Endodermal cell (in vitro differentiated cells): ENCODE results near the gene HBS1L. TPM values are rescaled to one million over a fixed set of nuclear protein-coding genes. Genes with fewer than 3 reads are reported as not detected.

Experiments
- DNase-seq: peaks from one replicate; pipeline ENCODE4 v3.0.0-alpha.2; 2017
- H3K27ac ChIP-seq: 2 replicates; pipeline ENCODE4 v1.5.1; 2013; ENCODE audit warnings: mild to moderate bottlenecking, low read depth, low read length, moderate library complexity
- H3K27me3 ChIP-seq: 2 replicates; pipeline ENCODE4 v1.6.1; 2013; ENCODE audit warnings: mild to moderate bottlenecking, low read length, moderate library complexity; ENCODE audit not compliant: insufficient read depth, control insufficient read depth, poor library complexity, severe bottlenecking
- H3K36me3 ChIP-seq: 2 replicates; pipeline ENCODE4 v1.7.0; 2013; ENCODE audit warnings: mild to moderate bottlenecking, low read length, moderate library complexity; ENCODE audit not compliant: control insufficient read depth, insufficient read depth
- H3K4me1 ChIP-seq: one replicate; pipeline ENCODE4 v1.7.0; 2013; ENCODE audit warnings: low read length; ENCODE audit not compliant: control insufficient read depth, insufficient read depth
- H3K4me3 ChIP-seq: 2 replicates; pipeline ENCODE4 v1.5.1; 2013; ENCODE audit warnings: mild to moderate bottlenecking, low read length, moderate library complexity
- H3K9ac ChIP-seq: 2 replicates; pipeline ENCODE4 v1.6.1; 2013; ENCODE audit warnings: mild to moderate bottlenecking, low read length, moderate library complexity; ENCODE audit not compliant: poor library complexity, severe bottlenecking; ENCODE audit errors: extremely low read depth
- H3K9me3 ChIP-seq: 2 replicates; pipeline ENCODE4 v1.6.1; 2013; ENCODE audit warnings: mild to moderate bottlenecking, low read length, moderate library complexity; ENCODE audit not compliant: control insufficient read depth
- H3K27ac Mint-ChIP-seq: 2 replicates; pipeline ENCODE4 v1.8.0; 2020; ENCODE audit warnings: mixed read lengths
- H3K27me3 Mint-ChIP-seq: 2 replicates; pipeline ENCODE4 v1.8.0; 2021; ENCODE audit warnings: mild to moderate bottlenecking, mixed read lengths; ENCODE audit not compliant: insufficient read depth
- H3K36me3 Mint-ChIP-seq: 2 replicates; pipeline ENCODE4 v1.8.0; 2020; ENCODE audit warnings: low read depth, mixed read lengths
- H3K4me1 Mint-ChIP-seq: 2 replicates; pipeline ENCODE4 v1.8.0; 2020; ENCODE audit warnings: mixed read lengths
- H3K4me3 Mint-ChIP-seq: 2 replicates; pipeline ENCODE4 v1.8.0; 2020; ENCODE audit warnings: mild to moderate bottlenecking, moderate library complexity, mixed read lengths
- H3K9me3 Mint-ChIP-seq: 2 replicates; pipeline ENCODE4 v1.8.0; 2020; ENCODE audit warnings: mild to moderate bottlenecking, mixed read lengths
- WGBS, 2 experiments: methylation state at CpG; one replicate each; pipeline versions ENCODE4 v1.1.5 to v1.1.7; 2013; ENCODE audit warnings: missing lambda C conversion rate in 2 of 2, mixed read lengths in 1 of 2; ENCODE audit not compliant: insufficient coverage in 1 of 2, insufficient read length in 1 of 2; 5-methylcytosine and 5-hydroxymethylcytosine counted together
- total RNA-seq, 2 donors: library from RNA; stranded (reverse); fragmentation: NEBNext Ultra II Directional in 1 of 2; extraction: Animal tissue kit (Norgen Biotek cat#: 25700) in 1 of 2; gene quantifications; 2 replicates in 1 of 2; 3 replicates in 1 of 2; pipeline ENCODE4 v1.2.1, GENCODE V29; 2021
- TF ChIP-seq, protein P1 (sequence below): fragments of 200-600 bp; sonication (generic); conservative IDR thresholded peaks from 2 replicates; pipeline ENCODE4 v1.5.0; 2021; ENCODE audit warnings: antibody characterized with exemption, mild to moderate bottlenecking

HBS1L gene
- total RNA-seq, 2 donors from 2014 or later, result 106 to 122 TPM

DNA sequence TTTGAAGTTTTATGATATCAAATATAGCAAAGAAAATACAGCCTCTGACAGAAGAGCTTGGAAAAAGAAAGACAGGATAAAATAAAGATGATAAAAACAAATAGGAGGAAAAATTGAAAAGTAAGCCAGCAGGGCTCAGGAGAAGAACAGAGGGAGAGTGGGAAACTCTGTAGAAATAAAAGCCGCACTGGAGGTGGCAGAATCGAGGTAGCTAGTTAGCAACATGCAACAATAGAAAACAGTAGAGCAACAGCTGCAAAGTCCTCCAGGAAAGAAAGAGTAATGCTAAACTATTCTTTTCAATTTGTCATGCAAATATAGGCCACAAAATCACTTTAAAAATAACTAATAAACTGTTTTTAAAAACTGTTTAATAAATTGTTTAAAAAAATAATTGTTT lies 28.8 kb downstream of the HBS1L start:
- Mint-ChIP-seq H3K4me3 (no peak overlapping the region), H3K9me3 (no peaks in the 10 kb centered on the region), H3K27ac (no peak overlapping the region), H3K36me3 (no peaks in the 10 kb centered on the region), H3K27me3 (no peaks in the 10 kb centered on the region), H3K4me1 (peaks cover 6% of the 10 kb centered on the region)
- WGBS, 2 experiments, result 33 to 75% methylated on average over 2 of the region's 2 CpGs
- H3K9ac ChIP-seq, result no peak overlapping the region
- TF ChIP-seq, protein P1, sequence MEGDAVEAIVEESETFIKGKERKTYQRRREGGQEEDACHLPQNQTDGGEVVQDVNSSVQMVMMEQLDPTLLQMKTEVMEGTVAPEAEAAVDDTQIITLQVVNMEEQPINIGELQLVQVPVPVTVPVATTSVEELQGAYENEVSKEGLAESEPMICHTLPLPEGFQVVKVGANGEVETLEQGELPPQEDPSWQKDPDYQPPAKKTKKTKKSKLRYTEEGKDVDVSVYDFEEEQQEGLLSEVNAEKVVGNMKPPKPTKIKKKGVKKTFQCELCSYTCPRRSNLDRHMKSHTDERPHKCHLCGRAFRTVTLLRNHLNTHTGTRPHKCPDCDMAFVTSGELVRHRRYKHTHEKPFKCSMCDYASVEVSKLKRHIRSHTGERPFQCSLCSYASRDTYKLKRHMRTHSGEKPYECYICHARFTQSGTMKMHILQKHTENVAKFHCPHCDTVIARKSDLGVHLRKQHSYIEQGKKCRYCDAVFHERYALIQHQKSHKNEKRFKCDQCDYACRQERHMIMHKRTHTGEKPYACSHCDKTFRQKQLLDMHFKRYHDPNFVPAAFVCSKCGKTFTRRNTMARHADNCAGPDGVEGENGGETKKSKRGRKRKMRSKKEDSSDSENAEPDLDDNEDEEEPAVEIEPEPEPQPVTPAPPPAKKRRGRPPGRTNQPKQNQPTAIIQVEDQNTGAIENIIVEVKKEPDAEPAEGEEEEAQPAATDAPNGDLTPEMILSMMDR, result no peak
- H3K9me3 ChIP-seq, result no peaks in the 10 kb centered on the region
- H3K4me3 ChIP-seq, result no peak overlapping the region
- H3K36me3 ChIP-seq, result peaks cover 13% of the 10 kb centered on the region
- H3K27me3 ChIP-seq, result no peaks in the 10 kb centered on the region
- DNase-seq, result no peak
- H3K27ac ChIP-seq, result peak overlapping the region; percentile 1
- no peaks in the 10 kb centered on the region for H3K4me1 ChIP-seq

DNA sequence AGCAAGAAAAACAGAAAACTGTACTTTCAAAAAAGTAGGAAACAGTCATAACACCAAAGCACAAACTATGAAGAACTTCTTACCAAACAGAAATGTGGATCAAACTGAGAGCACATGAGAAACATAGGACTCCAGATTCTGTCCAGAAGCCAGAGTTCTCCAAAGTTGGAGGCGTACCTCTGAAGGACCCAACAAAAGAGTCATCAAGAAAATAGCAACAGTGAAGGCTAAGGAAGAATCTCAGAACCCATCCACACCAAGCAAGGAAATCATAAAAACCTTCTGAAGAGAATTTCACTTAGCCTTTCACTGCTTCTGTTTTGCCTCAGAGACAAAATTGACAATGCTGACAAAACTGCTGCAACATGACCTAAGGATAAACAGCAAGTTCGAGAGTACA lies 29.4 kb downstream of the HBS1L start:
- Mint-ChIP-seq H3K9me3 (no peaks in the 10 kb centered on the region), H3K27ac (no peak overlapping the region), H3K36me3 (no peaks in the 10 kb centered on the region), H3K4me1 (peaks cover 6% of the 10 kb centered on the region), H3K27me3 (no peaks in the 10 kb centered on the region), H3K4me3 (no peak overlapping the region)
- DNase-seq, result no peak
- H3K36me3 ChIP-seq, result peaks cover 10% of the 10 kb centered on the region
- H3K9ac ChIP-seq, result no peak overlapping the region
- H3K9me3 ChIP-seq, result no peaks in the 10 kb centered on the region
- H3K27me3 ChIP-seq, result no peaks in the 10 kb centered on the region
- TF ChIP-seq, protein P1, result no peak
- H3K4me3 ChIP-seq, result no peak overlapping the region
- no peaks in the 10 kb centered on the region for H3K4me1 ChIP-seq
- peak overlapping the region; percentile 1 for H3K27ac ChIP-seq
- WGBS, 2 experiments, result 96 to 100% methylated on average over 1 to 2 of the region's 2 CpGs

DNA sequence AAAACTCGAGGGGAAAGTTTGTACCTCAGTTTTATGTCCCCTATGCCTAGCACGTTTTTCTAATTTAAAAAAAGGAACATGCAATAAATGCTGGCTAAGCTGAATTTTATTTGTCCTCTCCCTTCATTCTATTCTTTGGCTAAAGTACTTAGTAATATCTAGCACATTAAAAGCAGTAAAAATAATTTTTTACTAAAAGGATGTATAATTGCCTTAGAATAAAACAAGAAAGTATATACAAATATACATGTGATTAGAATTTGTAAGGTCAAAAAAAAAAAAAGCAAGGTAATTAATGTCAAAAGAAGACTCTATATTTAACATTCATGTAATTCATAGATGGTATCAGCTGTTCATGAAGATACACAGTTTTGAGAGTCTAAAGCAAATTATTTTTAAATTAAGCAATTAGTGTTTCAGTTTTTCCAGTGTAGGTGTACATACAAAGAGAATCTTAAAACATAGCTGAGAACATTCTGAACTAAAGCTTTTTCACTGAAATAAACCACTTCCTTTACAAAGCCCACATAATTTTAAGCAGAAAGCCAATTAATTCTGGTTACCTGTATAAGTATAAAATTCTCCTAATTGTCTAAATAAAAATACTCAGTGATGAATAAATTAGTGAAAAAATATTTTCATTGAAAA lies 32.4 kb downstream of the HBS1L start:
- Mint-ChIP-seq H3K36me3 (no peaks in the 10 kb centered on the region), H3K4me1 (peaks cover 7% of the 10 kb centered on the region), H3K27ac (no peak overlapping the region), H3K9me3 (no peaks in the 10 kb centered on the region), H3K4me3 (no peak overlapping the region), H3K27me3 (no peaks in the 10 kb centered on the region)
- Histone ChIP-seq H3K9ac (no peak overlapping the region), H3K27me3 (no peaks in the 10 kb centered on the region), H3K4me3 (no peak overlapping the region), H3K4me1 (peaks cover 1% of the 10 kb centered on the region), H3K27ac (no peak overlapping the region), H3K9me3 (no peaks in the 10 kb centered on the region), H3K36me3 (peaks cover 3% of the 10 kb centered on the region)
- no peak for DNase-seq
- TF ChIP-seq, protein P1, result no peak
- 74 to 92% methylated on average over 2 of the region's 2 CpGs for whole genome bisulfite sequencing, 2 experiments
